ENCODE measurements around the gene TSEN54. TPM values are rescaled to one million over a fixed set of nuclear protein-coding genes. Genes with fewer than 3 reads are reported as not detected.

TSEN54 gene
- total RNA-seq, 2 donors from 2014 or later, result 9.0 to 9.5 TPM

GRCh38 chr17:75501378-75502071 is 14.8 kb upstream of the TSEN54 start:
- intact Hi-C loops (cut with DNase I), result no loop called here

GRCh38 chr17:75502072-75502720 is 14.1 kb upstream of the TSEN54 start:
- intact Hi-C loops (cut with DNase I), result no loop called here
- ATAC-seq, result no peak
- no peak for DNase-seq

More at GRCh38 chr17:75501378-75502071, 14.8 kb upstream of the TSEN54 start:
- DNase-seq (no peak), ATAC-seq (peak in 1 of 2 donors; percentile 46)

GRCh38 chr17:75502721-75503329 is 13.5 kb upstream of the TSEN54 start:
- ATAC-seq (no peak), DNase-seq (no peak)
- intact Hi-C loops (cut with DNase I), result no loop called here

DNA sequence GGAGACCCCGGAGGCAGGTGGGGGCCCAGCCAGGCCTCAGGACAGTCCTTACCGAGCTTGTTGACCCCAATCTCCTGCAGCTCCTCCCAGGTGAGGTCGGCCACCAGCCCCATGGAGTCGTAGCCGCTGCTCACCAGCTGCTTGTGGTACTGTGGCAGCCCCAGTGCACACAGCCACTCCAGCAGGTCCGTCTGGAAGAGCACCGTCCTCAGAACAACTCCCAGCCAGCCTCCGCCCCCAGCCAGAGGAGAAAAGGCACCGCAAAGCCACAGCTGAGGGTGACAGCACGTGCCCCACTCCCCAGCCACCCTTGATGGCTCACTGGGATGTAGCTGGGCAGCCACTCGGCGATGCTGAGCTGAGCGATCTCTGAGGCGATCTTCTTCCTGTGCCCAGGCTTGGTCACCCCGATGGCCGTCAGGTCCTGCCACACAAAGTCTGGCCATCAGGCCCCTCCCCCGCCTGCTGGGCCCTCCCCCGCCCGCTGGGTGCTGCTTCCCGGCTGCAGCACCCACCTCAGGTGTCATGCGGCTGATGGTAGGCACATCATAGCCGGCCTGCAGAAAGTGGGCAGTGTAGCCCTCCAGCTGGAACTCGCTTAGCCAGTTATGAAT is 12.9 kb upstream of the TSEN54 start:
- intact Hi-C loops (cut with DNase I), result no loop called here
- DNase-seq (no peak), ATAC-seq (no peak)

- intact Hi-C loops (cut with DNase I), result no loop called here
- no peak for ATAC-seq
Measured at GRCh38 chr17:75503976-75504346, 12.4 kb upstream of the TSEN54 start.

GRCh38 chr17:75504347-75505151 is 11.8 kb upstream of the TSEN54 start:
- ATAC-seq (peak in 1 of 2 donors; percentile 3), DNase-seq (no peak)
- intact Hi-C loops (cut with DNase I), result no loop called here

More at GRCh38 chr17:75503976-75504346, 12.4 kb upstream of the TSEN54 start:
- DNase-seq, result no peak

DNA sequence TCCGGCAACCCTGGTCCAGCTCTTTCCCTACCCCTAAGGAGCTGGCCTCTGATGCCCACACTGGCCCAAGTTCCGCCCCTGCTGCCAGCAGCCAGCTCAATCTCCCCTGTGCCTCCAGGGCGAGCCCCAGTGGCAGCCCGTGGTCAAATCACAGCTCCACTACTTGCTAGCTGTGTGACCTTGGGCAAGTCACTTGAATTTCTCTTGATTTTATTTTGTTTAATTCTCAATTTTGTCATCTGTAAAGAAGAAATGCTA is 11.2 kb upstream of the TSEN54 start:
- DNase-seq (no peak), ATAC-seq (no peak)
- intact Hi-C loops (cut with DNase I), result no loop called here

DNA sequence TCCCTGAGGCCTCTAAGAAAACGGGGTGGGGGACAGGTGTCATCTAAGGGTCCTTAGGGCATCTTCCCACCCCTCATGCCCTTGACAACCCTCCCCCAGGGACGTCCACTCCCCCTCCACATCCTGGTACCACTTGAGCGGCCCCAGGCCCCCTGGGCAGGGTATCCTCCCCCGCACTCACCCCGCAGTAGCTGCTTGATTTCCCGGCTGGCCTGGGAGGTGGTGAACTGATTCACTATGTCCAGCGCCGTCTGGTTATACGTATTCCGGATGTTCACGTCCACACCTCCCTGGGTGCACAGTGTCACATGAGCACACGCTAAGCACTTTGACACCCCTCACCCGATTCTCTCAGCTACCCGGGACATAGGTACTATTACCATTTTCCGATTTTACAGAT is 10.7 kb upstream of the TSEN54 start:
- DNase-seq (no peak), ATAC-seq (no peak)
- intact Hi-C loops (cut with DNase I), result no loop called here

- ATAC-seq (no peak), DNase-seq (no peak)
- intact Hi-C loops (cut with DNase I), result no loop called here
Measured at GRCh38 chr17:75506134-75506533, 10.2 kb upstream of the TSEN54 start.

GRCh38 chr17:75506888-75507287 is 9.4 kb upstream of the TSEN54 start:
- intact Hi-C loops (cut with DNase I), result no loop called here
- DNase-seq, result no peak
- ATAC-seq, result no peak

- no peak for ATAC-seq
- intact Hi-C loops (cut with DNase I), result no loop called here
- DNase-seq, result no peak
Measured at GRCh38 chr17:75507733-75508719, 8.3 kb upstream of the TSEN54 start.

GRCh38 chr17:75508931-75509361 is 7.4 kb upstream of the TSEN54 start:
- no peak for DNase-seq
- intact Hi-C loops (cut with DNase I), result no loop called here
- peak in 1 of 2 donors; percentile 2 for ATAC-seq

GRCh38 chr17:75509528-75510258 is 6.6 kb upstream of the TSEN54 start:
- intact Hi-C loops (cut with DNase I), result loop anchor here in 1 of 2 donors (10.0 kb wide), 2 partner anchors 55 to 85 kb away; partner anchors contain the start of gene TMEM94
- ATAC-seq (peak; percentile 33 to 48), DNase-seq (peak; percentile 84)

- intact Hi-C loops (cut with DNase I), result loop anchor here in 1 of 2 donors (10.0 kb wide), 2 partner anchors 56 to 86 kb away; partner anchors contain the start of gene TMEM94
- DNase-seq, result no peak
- ATAC-seq, result no peak
Measured at GRCh38 chr17:75511270-75511609, 5.1 kb upstream of the TSEN54 start.

- intact Hi-C loops (cut with DNase I), result loop anchor here in 1 of 2 donors (10.0 kb wide), 2 partner anchors 57 to 87 kb away; partner anchors contain the start of gene TMEM94
- DNase-seq, result peak; percentile 76
- ATAC-seq, result no peak
Measured at GRCh38 chr17:75511610-75512575, 4.4 kb upstream of the TSEN54 start.

- ATAC-seq (no peak), DNase-seq (no peak)
- intact Hi-C loops (cut with DNase I), result loop anchor here in 1 of 2 donors (10.0 kb wide), 2 partner anchors 58 to 88 kb away; partner anchors contain the start of gene TMEM94
Measured at GRCh38 chr17:75512926-75513640, 3.2 kb upstream of the TSEN54 start.

Data from left cardiac atrium (tissue), 4 donors.